Neural crest cell (in vitro differentiated cells): ENCODE data around the gene PCNX2. TPM values are rescaled to one million over a fixed set of nuclear protein-coding genes. Genes with fewer than 3 reads are reported as not detected.
"Not testable (repeated sequence)": the region's sequence is repeated elsewhere in the genome, so short reads cannot be mapped to it uniquely, and the experiment has no call there.

ENCODE experiments used
- DNase-seq: peaks from one replicate; pipeline ENCODE4 v3.0.0; 2021; ENCODE audit warnings: low read depth, mixed read lengths, low spot score
- H3K27ac Mint-ChIP-seq: one replicate; pipeline ENCODE4 v1.8.0; 2021; ENCODE audit warnings: mild to moderate bottlenecking, mixed read lengths; ENCODE audit not compliant: unreplicated experiment
- H3K27me3 Mint-ChIP-seq: 2 replicates; pipeline ENCODE4 v1.8.0; 2021; ENCODE audit warnings: low read depth, mild to moderate bottlenecking, mixed read lengths
- H3K36me3 Mint-ChIP-seq: 2 replicates; pipeline ENCODE4 v1.8.0; 2021; ENCODE audit warnings: low read depth, mild to moderate bottlenecking, mixed read lengths
- H3K4me1 Mint-ChIP-seq: 2 replicates; pipeline ENCODE4 v1.8.0; 2021; ENCODE audit warnings: mixed read lengths
- H3K4me3 Mint-ChIP-seq: one replicate; pipeline ENCODE4 v1.8.0; 2021; ENCODE audit warnings: mild to moderate bottlenecking, mixed read lengths
- H3K9me3 Mint-ChIP-seq: 2 replicates; pipeline ENCODE4 v1.8.0; 2021; ENCODE audit warnings: mixed read lengths
- total RNA-seq: library from RNA; stranded (reverse); gene quantifications from 2 replicates; pipeline ENCODE4 v1.2.1, GENCODE V29; 2021
- TF ChIP-seq, protein P1 (sequence below): fragments of 200-600 bp; sonication (generic); conservative IDR thresholded peaks from 2 replicates; pipeline ENCODE4 v1.5.0; 2021; ENCODE audit warnings: antibody characterized with exemption, mild to moderate bottlenecking

The PCNX2 gene
- total RNA-seq, 1 donor from 2014 or later: 13.6 TPM

DNA sequence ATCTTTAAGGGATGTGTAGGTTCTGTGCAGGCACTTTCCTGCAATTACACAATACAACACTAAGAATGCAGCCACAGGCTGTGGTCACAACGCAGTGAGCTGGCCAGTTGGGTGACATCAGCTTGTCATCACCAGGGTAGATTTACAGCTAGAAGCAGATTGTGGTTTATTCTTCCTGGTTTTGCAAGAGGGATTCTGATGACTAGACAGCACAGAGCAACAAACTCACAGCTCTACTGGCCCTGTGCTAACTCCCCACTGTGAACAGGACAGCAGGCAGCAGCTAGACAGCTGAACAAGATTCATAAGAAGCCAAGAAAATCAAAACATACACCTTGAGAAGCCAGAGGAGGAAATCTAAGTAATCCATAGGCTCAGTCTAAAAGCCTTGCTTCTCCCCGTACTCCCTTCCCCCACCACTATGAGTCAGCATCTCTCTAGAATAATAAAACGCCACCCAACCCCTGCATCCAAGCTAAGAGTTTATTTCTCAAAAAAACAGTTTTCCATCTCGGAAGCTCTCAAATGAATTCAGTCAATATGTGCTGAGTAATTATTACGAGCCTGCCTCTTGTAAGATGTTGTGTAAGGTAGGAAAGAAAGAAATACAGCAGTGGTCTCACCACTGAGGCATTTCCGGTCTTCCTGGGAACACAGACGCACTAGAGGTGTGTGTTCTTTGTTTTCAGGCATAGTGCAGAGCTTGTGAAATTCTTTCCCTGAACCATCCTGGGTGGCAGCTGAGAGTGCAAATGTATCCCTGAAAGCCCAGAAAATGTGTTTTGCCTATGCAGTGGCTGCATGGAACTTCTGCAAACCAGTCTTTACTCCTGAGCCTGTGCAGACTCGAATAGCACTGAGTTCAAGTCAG lies 182.3 kb downstream of the PCNX2 start:
- H3K9me3 Mint-ChIP-seq: no peaks in the 10 kb centered on the region
- peak overlapping the region; percentile 26 for H3K4me3 Mint-ChIP-seq
- H3K36me3 Mint-ChIP-seq: peaks cover 19% of the 10 kb centered on the region
- H3K27ac Mint-ChIP-seq: peak overlapping the region; percentile 99
- peaks cover 26% of the 10 kb centered on the region for H3K4me1 Mint-ChIP-seq
- TF ChIP-seq, protein P1, sequence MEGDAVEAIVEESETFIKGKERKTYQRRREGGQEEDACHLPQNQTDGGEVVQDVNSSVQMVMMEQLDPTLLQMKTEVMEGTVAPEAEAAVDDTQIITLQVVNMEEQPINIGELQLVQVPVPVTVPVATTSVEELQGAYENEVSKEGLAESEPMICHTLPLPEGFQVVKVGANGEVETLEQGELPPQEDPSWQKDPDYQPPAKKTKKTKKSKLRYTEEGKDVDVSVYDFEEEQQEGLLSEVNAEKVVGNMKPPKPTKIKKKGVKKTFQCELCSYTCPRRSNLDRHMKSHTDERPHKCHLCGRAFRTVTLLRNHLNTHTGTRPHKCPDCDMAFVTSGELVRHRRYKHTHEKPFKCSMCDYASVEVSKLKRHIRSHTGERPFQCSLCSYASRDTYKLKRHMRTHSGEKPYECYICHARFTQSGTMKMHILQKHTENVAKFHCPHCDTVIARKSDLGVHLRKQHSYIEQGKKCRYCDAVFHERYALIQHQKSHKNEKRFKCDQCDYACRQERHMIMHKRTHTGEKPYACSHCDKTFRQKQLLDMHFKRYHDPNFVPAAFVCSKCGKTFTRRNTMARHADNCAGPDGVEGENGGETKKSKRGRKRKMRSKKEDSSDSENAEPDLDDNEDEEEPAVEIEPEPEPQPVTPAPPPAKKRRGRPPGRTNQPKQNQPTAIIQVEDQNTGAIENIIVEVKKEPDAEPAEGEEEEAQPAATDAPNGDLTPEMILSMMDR: no peak
- H3K27me3 Mint-ChIP-seq: no peaks in the 10 kb centered on the region
- DNase-seq: no peak

DNA sequence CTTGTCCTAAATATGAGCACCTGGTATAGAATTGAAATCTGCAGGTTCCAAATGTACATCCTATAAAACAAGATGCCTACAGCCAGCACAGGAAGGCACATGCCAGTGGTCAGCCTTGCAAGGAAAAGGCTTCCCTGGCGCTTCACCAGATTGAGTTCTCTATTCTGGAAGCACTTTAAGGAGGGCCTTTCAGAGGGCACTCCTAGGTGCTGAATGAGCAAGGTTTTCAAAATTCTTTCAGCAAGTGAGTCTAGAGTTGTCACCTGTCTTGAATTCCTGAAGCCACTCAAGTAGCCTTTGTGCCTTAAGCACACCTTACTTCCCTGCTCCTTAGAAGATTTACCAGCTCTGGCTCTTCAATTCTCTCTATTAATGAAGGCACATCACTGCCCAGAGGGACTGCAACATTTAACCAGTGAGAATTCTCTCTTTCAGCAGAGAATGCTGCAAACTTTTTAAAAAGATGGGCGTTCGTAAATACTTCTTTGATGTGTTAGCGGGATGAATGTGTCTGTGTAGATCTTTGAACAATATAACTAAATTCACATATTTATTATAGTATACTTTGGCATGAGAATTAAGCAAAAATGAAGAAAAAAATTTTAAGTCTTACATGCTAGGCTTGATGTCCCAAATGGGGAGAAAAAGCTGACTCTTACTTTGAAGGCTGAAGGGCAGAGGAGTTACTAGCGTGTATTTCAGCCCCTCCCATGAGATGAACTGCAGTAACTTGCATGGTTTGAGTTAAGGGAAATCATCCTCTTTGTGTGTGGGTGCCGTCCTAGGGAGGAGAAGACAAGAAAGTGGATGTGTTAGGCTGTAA lies 183.1 kb downstream of the PCNX2 start:
- H3K4me1 Mint-ChIP-seq: peaks cover 26% of the 10 kb centered on the region

DNA sequence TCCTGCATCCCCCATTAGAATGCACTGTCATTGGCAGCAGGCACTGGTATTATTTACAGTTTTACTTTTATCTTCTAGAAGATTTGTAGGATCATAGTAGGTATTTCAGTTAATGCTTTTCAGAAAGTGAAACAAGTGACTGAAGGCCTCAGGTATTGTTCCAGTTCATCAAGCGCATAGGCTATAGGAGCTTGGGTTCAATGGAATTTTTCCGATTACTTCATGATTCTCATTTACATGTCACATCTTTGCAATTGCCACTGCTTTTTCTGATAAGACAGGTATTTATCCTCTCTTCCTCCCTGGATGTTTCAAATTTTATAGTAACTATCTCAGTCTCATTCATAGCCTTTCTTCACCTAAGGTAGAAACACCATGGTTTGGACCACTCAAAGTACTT lies 183.8 kb downstream of the PCNX2 start:
- H3K4me1 Mint-ChIP-seq: peaks cover 26% of the 10 kb centered on the region
- no peaks in the 10 kb centered on the region for H3K9me3 Mint-ChIP-seq
- H3K36me3 Mint-ChIP-seq: peaks cover 19% of the 10 kb centered on the region
- H3K27me3 Mint-ChIP-seq: no peaks in the 10 kb centered on the region
- DNase-seq: no peak
- no peak overlapping the region for H3K4me3 Mint-ChIP-seq
- TF ChIP-seq, protein P1: no peak
- no peak overlapping the region for H3K27ac Mint-ChIP-seq

More for the DNA sequence above, 183.1 kb downstream of the PCNX2 start:
- Mint-ChIP-seq H3K36me3 (peaks cover 19% of the 10 kb centered on the region), H3K4me3 (no peak overlapping the region), H3K9me3 (no peaks in the 10 kb centered on the region), H3K27ac (peak overlapping the region; percentile 99), H3K27me3 (no peaks in the 10 kb centered on the region)
- no peak for DNase-seq
- TF ChIP-seq, protein P1: no peak

DNA sequence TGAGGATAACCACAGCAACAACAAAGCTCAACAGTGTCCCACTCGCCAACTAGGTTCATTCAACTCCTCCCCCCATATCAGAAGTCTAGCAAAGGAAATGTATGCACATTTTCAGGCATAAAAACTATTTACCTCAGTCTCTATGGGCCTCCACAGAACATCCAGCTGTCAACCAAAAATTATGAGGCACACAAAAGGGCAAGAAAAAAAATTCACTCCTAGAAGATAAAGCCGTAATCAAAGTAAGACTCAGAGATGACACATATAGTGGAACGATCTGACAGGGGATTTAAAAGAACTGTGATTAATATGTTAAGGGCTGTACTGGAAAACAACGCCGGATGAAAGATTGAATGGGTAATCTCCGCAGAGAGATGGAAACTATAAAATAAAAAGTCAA lies 186.4 kb downstream of the PCNX2 start:
- Mint-ChIP-seq H3K27me3 (no peaks in the 10 kb centered on the region), H3K4me1 (peaks cover 19% of the 10 kb centered on the region), H3K36me3 (peaks cover 13% of the 10 kb centered on the region), H3K27ac (no peak overlapping the region), H3K4me3 (no peak overlapping the region), H3K9me3 (no peaks in the 10 kb centered on the region)
- DNase-seq: no peak
- TF ChIP-seq, protein P1: no peak

DNA sequence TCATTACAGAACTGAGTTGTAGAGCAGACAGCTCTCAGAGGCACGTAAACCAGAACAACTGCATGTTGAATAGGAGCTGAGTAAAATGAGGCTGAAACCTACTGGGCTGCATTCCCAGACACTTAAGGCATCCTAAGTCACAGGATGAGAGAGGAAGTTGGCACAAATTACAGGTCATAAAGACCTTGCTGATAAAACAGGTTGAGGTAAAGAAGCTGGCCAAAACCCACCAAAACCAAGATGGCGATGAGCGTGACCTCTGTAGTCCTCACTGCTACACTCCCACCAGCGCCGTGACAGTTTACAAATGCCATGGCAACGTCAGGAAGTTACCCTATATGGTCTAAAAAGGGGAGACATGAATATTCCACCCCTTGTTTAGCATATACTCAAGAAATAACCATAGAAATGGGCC lies 187.8 kb downstream of the PCNX2 start:
- H3K9me3 Mint-ChIP-seq, H3K4me1 Mint-ChIP-seq, DNase-seq, H3K27me3 Mint-ChIP-seq, H3K4me3 Mint-ChIP-seq: not testable (repeated sequence)
- Mint-ChIP-seq H3K27ac (peak overlapping the region; percentile 32), H3K36me3 (peaks cover 13% of the 10 kb centered on the region)
